GM21528 (cell line): ENCODE data around the gene CAT.

Experiments
- ATAC-seq: cut with Tn5 transposase; IDR thresholded peaks from one replicate; pipeline ENCODE4 v1.9.1; 2021; ENCODE audit warnings: mild to moderate bottlenecking, moderate library complexity; ENCODE audit not compliant: unreplicated experiment, low FRiP score

The CAT gene

GRCh38 chr11:34519595-34520235, 81.0 kb downstream of the CAT start:
- no peak for ATAC-seq

- ATAC-seq = no peak
Observed at GRCh38 chr11:34521265-34521664, 82.5 kb downstream of the CAT start.
